HCT116 (cell line): ENCODE results near the gene ZNF845.
A peak's percentile ranks its signal among the peaks of the same experiment; 100 is the strongest.

Experiments used
- ATF3 ChIP-seq: IDR thresholded peaks from 2 replicates; pipeline ENCODE4 v1.6.1; 2012
- CTCF ChIP-seq, 3 experiments: fragments of 200-600 bp in 1 of 3; sonication (generic) in 1 of 3; IDR thresholded peaks in 2 of 3; conservative IDR thresholded peaks in 1 of 3; 2 replicates each; pipeline ENCODE4 v1.5.1; 2012 to 2017; ENCODE audit warnings: low read depth in 2 of 3, low read length in 2 of 3, antibody characterized with exemption in 1 of 3, borderline replicate concordance in 1 of 3, control low read depth in 1 of 3, mild to moderate bottlenecking in 1 of 3, mixed read lengths in 1 of 3, mixed run types in 1 of 3, moderate library complexity in 1 of 3; ENCODE audit not compliant: insufficient read depth in 1 of 3
- EZH2phosphoT487 ChIP-seq: fragments of 200-600 bp; IDR thresholded peaks from 2 replicates; pipeline ENCODE4 v1.6.1; 2018; ENCODE audit warnings: antibody characterized with exemption, borderline replicate concordance
- JUND ChIP-seq: IDR thresholded peaks from 2 replicates; pipeline ENCODE4 v1.6.1; 2012
- MAX ChIP-seq: IDR thresholded peaks from 2 replicates; pipeline ENCODE4 v1.6.1; 2012
- POLR2A ChIP-seq: IDR thresholded peaks from 2 replicates; pipeline ENCODE4 v1.7.0; 2011; ENCODE audit warnings: borderline replicate concordance; ENCODE audit not compliant: insufficient read depth, insufficient read length; ENCODE audit errors: extremely low read depth
- POLR2AphosphoS5 ChIP-seq: IDR thresholded peaks from 2 replicates; pipeline ENCODE4 v1.6.1; 2011; ENCODE audit warnings: mild to moderate bottlenecking, low read depth, low read length, moderate library complexity
- RAD21 ChIP-seq: IDR thresholded peaks from 2 replicates; pipeline ENCODE4 v1.6.1; 2012; ENCODE audit warnings: low read depth, mild to moderate bottlenecking
- REST ChIP-seq: IDR thresholded peaks from 2 replicates; pipeline ENCODE4 v1.6.1; 2012; ENCODE audit warnings: low read depth
- YY1 ChIP-seq: IDR thresholded peaks from 2 replicates; pipeline ENCODE4 v1.6.1; 2011; ENCODE audit warnings: low read length, low read depth, moderate library complexity, mild to moderate bottlenecking; ENCODE audit not compliant: insufficient replicate concordance; ENCODE audit errors: extremely low read depth
- ZNF274 ChIP-seq: fragments of 200-500 bp; sonication (Bioruptor generic); IDR thresholded peaks from 2 replicates; pipeline ENCODE4 v1.6.1; 2014; ENCODE audit warnings: mild to moderate bottlenecking, low read depth, low read length, inconsistent platforms

GRCh38 chr19:53394974-53395839 lies 61.7 kb downstream of the ZNF845 start, which contains the start of gene ZNF765:
- TF ChIP-seq CTCF (IDR thresholded peaks at IDR 0.05 in 2 of 3, conservative IDR thresholded peaks at IDR 0.05 in 1 of 3; ENCODE audit: borderline replicate concordance in 1 of 3, insufficient read depth in 1 of 3, low read depth in 2 of 3, low read length in 2 of 3) = peak in 2 of 3 experiments; percentile 19 to 30; a peak in 3 of 6 replicates
- no peak for TF ChIP-seq YY1
- TF ChIP-seq JUND = no peak
- TF ChIP-seq MAX = no peak
- TF ChIP-seq POLR2A = no peak
- no peak for TF ChIP-seq EZH2phosphoT487
- TF ChIP-seq RAD21 = no peak
- TF ChIP-seq POLR2AphosphoS5 = peak; percentile 88
- TF ChIP-seq REST = no peak
- no peak for TF ChIP-seq ZNF274
- no peak for TF ChIP-seq ATF3
